Memory B cell (primary cell): ENCODE data around the gene CPXM1.
"Not testable (repeated sequence)": the region's sequence is repeated elsewhere in the genome, so short reads cannot be mapped to it uniquely, and the experiment has no call there.

ENCODE experiments used
- ATAC-seq: fragments of 150-1000 bp; cut with Tn5 transposase; 2 replicates; pipeline ENCODE4 v1.10.0; 2021; ENCODE audit warnings: low read depth, mild to moderate bottlenecking, moderate library complexity
- DNase-seq, 2 donors: peaks; one replicate each; pipeline ENCODE4 v3.0.0; 2022; ENCODE audit warnings: low spot score in 2 of 2
- H3K27ac Mint-ChIP-seq: one replicate; pipeline ENCODE4 v1.8.0; 2022; ENCODE audit warnings: mild to moderate bottlenecking, moderate library complexity, mixed read lengths
- H3K27me3 Mint-ChIP-seq: one replicate; pipeline ENCODE4 v1.8.0; 2022; ENCODE audit warnings: mixed read lengths
- H3K36me3 Mint-ChIP-seq: one replicate; pipeline ENCODE4 v1.8.0; 2022; ENCODE audit warnings: mild to moderate bottlenecking, mixed read lengths
- H3K4me1 Mint-ChIP-seq: one replicate; pipeline ENCODE4 v1.8.0; 2022; ENCODE audit warnings: mixed read lengths
- H3K4me3 Mint-ChIP-seq: one replicate; pipeline ENCODE4 v1.8.0; 2022; ENCODE audit warnings: mild to moderate bottlenecking, moderate library complexity, mixed read lengths
- H3K9me3 Mint-ChIP-seq: one replicate; pipeline ENCODE4 v1.8.0; 2022; ENCODE audit warnings: mixed read lengths

Gene CPXM1

GRCh38 chr20:2778602-2779321 lies 21.7 kb downstream of the CPXM1 start:
- Mint-ChIP-seq H3K27me3 (peaks cover 10% of the 10 kb centered on the region), H3K36me3 (no peaks in the 10 kb centered on the region)
- no peak for DNase-seq

GRCh38 chr20:2775139-2775538 lies 25.3 kb downstream of the CPXM1 start:
- Mint-ChIP-seq H3K4me3 (no peak overlapping the region), H3K9me3 (peaks cover 3% of the 10 kb centered on the region), H3K27ac (no peak overlapping the region), H3K4me1 (no peaks in the 10 kb centered on the region), H3K36me3 (no peaks in the 10 kb centered on the region), H3K27me3 (peaks cover 6% of the 10 kb centered on the region)
- ATAC-seq (no peak), DNase-seq (no peak)

More at GRCh38 chr20:2778602-2779321, 21.7 kb downstream of the CPXM1 start:
- peaks cover 3% of the 10 kb centered on the region for H3K9me3 Mint-ChIP-seq
- H3K4me3 Mint-ChIP-seq = no peak overlapping the region
- H3K4me1 Mint-ChIP-seq = no peaks in the 10 kb centered on the region
- no peak for ATAC-seq
- no peak overlapping the region for H3K27ac Mint-ChIP-seq

GRCh38 chr20:2773812-2774211 lies 26.6 kb downstream of the CPXM1 start:
- ATAC-seq = no peak
- Mint-ChIP-seq H3K27me3 (peaks cover 8% of the 10 kb centered on the region), H3K9me3 (peaks cover 3% of the 10 kb centered on the region), H3K4me3 (no peak overlapping the region), H3K36me3 (no peaks in the 10 kb centered on the region), H3K4me1 (no peaks in the 10 kb centered on the region), H3K27ac (no peak overlapping the region)
- no peak for DNase-seq

GRCh38 chr20:2771631-2772080 lies 28.8 kb downstream of the CPXM1 start:
- H3K27me3 Mint-ChIP-seq = peaks cover 13% of the 10 kb centered on the region
- H3K9me3 Mint-ChIP-seq = no peaks in the 10 kb centered on the region
- no peak overlapping the region for H3K27ac Mint-ChIP-seq
- DNase-seq = no peak
- H3K4me1 Mint-ChIP-seq = no peaks in the 10 kb centered on the region
- no peak overlapping the region for H3K4me3 Mint-ChIP-seq
- ATAC-seq = no peak
- H3K36me3 Mint-ChIP-seq = no peaks in the 10 kb centered on the region

GRCh38 chr20:2770091-2770490 lies 30.3 kb downstream of the CPXM1 start:
- not testable (repeated sequence) for H3K36me3 Mint-ChIP-seq, H3K4me3 Mint-ChIP-seq, H3K4me1 Mint-ChIP-seq, H3K9me3 Mint-ChIP-seq, H3K27ac Mint-ChIP-seq, DNase-seq, ATAC-seq
- H3K27me3 Mint-ChIP-seq = peaks cover 13% of the 10 kb centered on the region

- H3K27me3 Mint-ChIP-seq = peaks cover 17% of the 10 kb centered on the region
- ATAC-seq = no peak
Measured at GRCh38 chr20:2768632-2769015, 31.8 kb downstream of the CPXM1 start.

GRCh38 chr20:2767768-2768631 lies 32.4 kb downstream of the CPXM1 start:
- no peaks in the 10 kb centered on the region for H3K4me1 Mint-ChIP-seq
- peaks cover 17% of the 10 kb centered on the region for H3K27me3 Mint-ChIP-seq
- H3K9me3 Mint-ChIP-seq = no peaks in the 10 kb centered on the region
- no peak for DNase-seq
- no peak overlapping the region for H3K27ac Mint-ChIP-seq
- no peaks in the 10 kb centered on the region for H3K36me3 Mint-ChIP-seq
- no peak for ATAC-seq
- H3K4me3 Mint-ChIP-seq = no peak overlapping the region

More at GRCh38 chr20:2768632-2769015, 31.8 kb downstream of the CPXM1 start:
- Mint-ChIP-seq H3K9me3 (no peaks in the 10 kb centered on the region), H3K36me3 (no peaks in the 10 kb centered on the region), H3K27ac (no peak overlapping the region), H3K4me3 (no peak overlapping the region), H3K4me1 (no peaks in the 10 kb centered on the region)
- DNase-seq = no peak

GRCh38 chr20:2763186-2763585 lies 37.2 kb downstream of the CPXM1 start:
- H3K36me3 Mint-ChIP-seq = no peaks in the 10 kb centered on the region
- DNase-seq (no peak), ATAC-seq (no peak)
- peaks cover 24% of the 10 kb centered on the region for H3K27me3 Mint-ChIP-seq
- H3K9me3 Mint-ChIP-seq = no peaks in the 10 kb centered on the region
- no peaks in the 10 kb centered on the region for H3K4me1 Mint-ChIP-seq
- no peak overlapping the region for H3K27ac Mint-ChIP-seq
- H3K4me3 Mint-ChIP-seq = no peak overlapping the region

- H3K36me3 Mint-ChIP-seq = no peaks in the 10 kb centered on the region
- no peak overlapping the region for H3K4me3 Mint-ChIP-seq
- H3K9me3 Mint-ChIP-seq = no peaks in the 10 kb centered on the region
- H3K27ac Mint-ChIP-seq = no peak overlapping the region
- no peak for DNase-seq
- no peak for ATAC-seq
- H3K27me3 Mint-ChIP-seq = peaks cover 28% of the 10 kb centered on the region
- no peaks in the 10 kb centered on the region for H3K4me1 Mint-ChIP-seq
Measured at GRCh38 chr20:2762578-2763131, 37.8 kb downstream of the CPXM1 start.

GRCh38 chr20:2761885-2762284 lies 38.5 kb downstream of the CPXM1 start:
- H3K4me3 Mint-ChIP-seq = no peak overlapping the region
- no peaks in the 10 kb centered on the region for H3K9me3 Mint-ChIP-seq
- peaks cover 28% of the 10 kb centered on the region for H3K27me3 Mint-ChIP-seq
- no peak for DNase-seq
- no peaks in the 10 kb centered on the region for H3K4me1 Mint-ChIP-seq
- ATAC-seq = no peak
- H3K36me3 Mint-ChIP-seq = no peaks in the 10 kb centered on the region
- H3K27ac Mint-ChIP-seq = no peak overlapping the region

GRCh38 chr20:2760952-2761305 lies 39.5 kb downstream of the CPXM1 start:
- no peaks in the 10 kb centered on the region for H3K9me3 Mint-ChIP-seq
- no peaks in the 10 kb centered on the region for H3K36me3 Mint-ChIP-seq
- no peak overlapping the region for H3K27ac Mint-ChIP-seq
- DNase-seq (no peak), ATAC-seq (no peak)
- H3K4me1 Mint-ChIP-seq = no peaks in the 10 kb centered on the region
- H3K27me3 Mint-ChIP-seq = peaks cover 35% of the 10 kb centered on the region
- H3K4me3 Mint-ChIP-seq = no peak overlapping the region

- Mint-ChIP-seq H3K27me3 (peaks cover 39% of the 10 kb centered on the region), H3K27ac (no peak overlapping the region), H3K4me1 (no peaks in the 10 kb centered on the region), H3K9me3 (no peaks in the 10 kb centered on the region), H3K4me3 (no peak overlapping the region), H3K36me3 (no peaks in the 10 kb centered on the region)
- DNase-seq = no peak
- ATAC-seq = no peak
Measured at GRCh38 chr20:2760297-2760951, 40.0 kb downstream of the CPXM1 start.

GRCh38 chr20:2759603-2760296 lies 40.7 kb downstream of the CPXM1 start:
- no peak for DNase-seq
- H3K27me3 Mint-ChIP-seq = peaks cover 39% of the 10 kb centered on the region
- H3K36me3 Mint-ChIP-seq = no peaks in the 10 kb centered on the region
- ATAC-seq = no peak
- no peaks in the 10 kb centered on the region for H3K4me1 Mint-ChIP-seq
- H3K9me3 Mint-ChIP-seq = no peaks in the 10 kb centered on the region
- H3K27ac Mint-ChIP-seq = no peak overlapping the region
- no peak overlapping the region for H3K4me3 Mint-ChIP-seq
